ENCODE results near the gene PARVG. TPM values are rescaled to one million over a fixed set of nuclear protein-coding genes. Genes with fewer than 3 reads are reported as not detected.

The PARVG gene
- total and polyA plus RNA-seq, 2 of the 13 experiments (the other 11 are each of a cell fraction or from before 2014, with no cell fraction given) = not detected

- TF ChIP-seq ZFP36L2 (CRISPR knock-in tag; IDR thresholded peaks at IDR 0.05) = no peak
- TF ChIP-seq ZNF543 (CRISPR knock-in tag; IDR thresholded peaks at IDR 0.05) = no peak
- no peak for TF ChIP-seq ZSCAN9 (CRISPR knock-in tag; IDR thresholded peaks at IDR 0.05; ENCODE audit: borderline replicate concordance)
- no peak for TF ChIP-seq HCFC1 (IDR thresholded peaks at IDR 0.05; ENCODE audit: low read depth, low read length)
- TF ChIP-seq ZNF710 (CRISPR knock-in tag; IDR thresholded peaks at IDR 0.05; ENCODE audit: borderline replicate concordance) = no peak
- no peak for TF ChIP-seq CCAR2 (optimal IDR thresholded peaks at IDR 0.05; ENCODE audit: low read depth, low read length)
- no peak for TF ChIP-seq TBX2 (CRISPR knock-in tag; IDR thresholded peaks at IDR 0.05; ENCODE audit: borderline replicate concordance)
- TF ChIP-seq ZNF639 (CRISPR knock-in tag; conservative IDR thresholded peaks at IDR 0.05) = no peak
- no peak for TF ChIP-seq ZFP37 (CRISPR knock-in tag; IDR thresholded peaks at IDR 0.05; ENCODE audit: borderline replicate concordance)
Observed at GRCh38 chr22:44245438-44245837, 64.7 kb downstream of the PARVG start (continued).

GRCh38 chr22:44245867-44246266 lies 65.1 kb downstream of the PARVG start:
- H2AFZ ChIP-seq (ENCODE audit: low read length) = no peak overlapping the region
- WGBS (ENCODE audit: low lambda C conversion rate) = 6% methylated on average over 2 of the region's 8 CpGs
- no peak overlapping the region for H3K4me2 ChIP-seq (ENCODE audit: low read depth, low read length)
- H4K20me1 ChIP-seq (ENCODE audit: insufficient read depth, low read length) = no peaks in the 10 kb centered on the region
- FAIRE-seq = no peak
- in situ Hi-C loops (cut with HindIII; ENCODE audit: extremely low pct_ligation_motif_present, low pct_unique_long_range_greater_than_20kb) (no loop called here), intact Hi-C loops (cut with micrococcal nuclease; ENCODE audit: unreplicated experiment) (no loop called here)
- no peak for ATAC-seq
- H3K27me3 ChIP-seq (ENCODE audit: control insufficient read depth in 1 of 2, insufficient read depth in 2 of 2, low read length in 2 of 2) = no peaks in the 10 kb centered on the region; a peak in 2 of 5 replicates
- H3K27ac ChIP-seq (ENCODE audit: extremely low read length, insufficient read depth, low read length) = no peak overlapping the region
- H3K9me3 ChIP-seq (ENCODE audit: low read length) = peaks cover 21% of the 10 kb centered on the region
- no peak overlapping the region for H3K9ac ChIP-seq (ENCODE audit: insufficient read depth, low read depth, low read length)
- H3K79me2 ChIP-seq (ENCODE audit: insufficient read depth, low read length) = no peaks in the 10 kb centered on the region
- no peak overlapping the region for H3K4me3 ChIP-seq (replicated peaks in 1 of 3; ENCODE audit: insufficient read depth in 1 of 3, low read depth in 2 of 3, low read length in 3 of 3)
- no peak for DNase-seq (ENCODE audit: low spot score)
- no peaks in the 10 kb centered on the region for H3K4me1 ChIP-seq (ENCODE audit: insufficient read depth, low read length)
- H3K36me3 ChIP-seq (replicated peaks in 1 of 2; ENCODE audit: control insufficient read depth in 1 of 2, insufficient read depth in 2 of 2, low read length in 2 of 2) = no peaks in the 10 kb centered on the region
- CTCF ChIA-PET (ENCODE audit: low intra/inter-chr PET ratio, low total read pairs) = no interaction called here
- BruUV-seq (replicated peaks) = no TSS peak
- POLR2A ChIA-PET = no interaction called here
- TF ChIP-seq AFF4 (CRISPR knock-in tag; IDR thresholded peaks at IDR 0.05) = no peak
- TF ChIP-seq DNMT3B (CRISPR knock-in tag; conservative IDR thresholded peaks at IDR 0.05) = no peak
- TF ChIP-seq ZNF652 (CRISPR knock-in tag; IDR thresholded peaks at IDR 0.05; ENCODE audit: borderline replicate concordance, low read depth) = no peak
- TF ChIP-seq HOMEZ (CRISPR knock-in tag; IDR thresholded peaks at IDR 0.05; ENCODE audit: low read depth) = no peak
- no peak for TF ChIP-seq FUBP1 (CRISPR knock-in tag; IDR thresholded peaks at IDR 0.05; ENCODE audit: borderline replicate concordance)
